GM10847 (cell line): Measurements from ENCODE around the gene PLCD1.

Experiments used
- POLR2A ChIP-seq: IDR thresholded peaks from 2 replicates; pipeline ENCODE4 v1.6.1; 2011; ENCODE audit not compliant: insufficient read length; ENCODE audit errors: extremely low read depth

The PLCD1 gene

DNA sequence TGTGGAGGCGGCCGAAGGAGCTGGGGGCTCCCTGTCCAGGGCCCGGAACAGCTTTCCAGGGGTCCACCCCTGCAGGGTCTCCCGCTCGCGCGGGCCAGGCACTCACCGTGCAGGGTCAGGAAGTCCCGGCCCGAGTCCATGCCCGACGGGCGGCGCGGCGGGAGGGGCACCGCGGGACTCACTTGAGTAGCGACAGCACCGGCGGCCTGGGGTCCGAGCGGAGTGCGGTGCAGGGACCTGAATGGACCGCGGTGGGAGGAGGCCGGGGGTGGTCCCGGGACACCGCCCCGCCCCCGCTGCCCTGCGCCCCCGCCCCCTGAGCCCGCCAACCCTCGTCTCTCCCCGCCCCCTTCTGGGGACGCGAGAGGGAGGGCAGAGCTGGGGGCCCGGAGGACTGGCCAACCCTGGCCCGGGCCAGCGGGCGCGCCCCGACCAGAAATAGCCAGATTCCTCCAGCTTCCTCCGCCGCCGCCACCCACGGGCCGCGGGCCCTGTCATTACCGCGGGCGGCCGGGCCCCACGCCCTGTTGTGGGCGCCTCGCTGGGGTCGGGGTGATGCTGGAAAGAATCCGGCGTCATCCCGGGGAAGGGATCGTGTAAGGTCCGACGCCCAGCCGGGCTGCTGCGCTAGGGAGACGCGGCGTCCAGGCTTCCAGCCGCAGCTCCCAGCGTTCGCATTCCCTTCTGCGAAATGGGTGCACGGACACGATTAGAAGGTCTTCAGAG lies at the start of gene PLCD1:
PLCD1 (minus strand) TSS at position 243 of the 726 bp plus-strand sequence; CDS start at position 140, 103 bp downstream.
- TF ChIP-seq POLR2A: no peak

DNA sequence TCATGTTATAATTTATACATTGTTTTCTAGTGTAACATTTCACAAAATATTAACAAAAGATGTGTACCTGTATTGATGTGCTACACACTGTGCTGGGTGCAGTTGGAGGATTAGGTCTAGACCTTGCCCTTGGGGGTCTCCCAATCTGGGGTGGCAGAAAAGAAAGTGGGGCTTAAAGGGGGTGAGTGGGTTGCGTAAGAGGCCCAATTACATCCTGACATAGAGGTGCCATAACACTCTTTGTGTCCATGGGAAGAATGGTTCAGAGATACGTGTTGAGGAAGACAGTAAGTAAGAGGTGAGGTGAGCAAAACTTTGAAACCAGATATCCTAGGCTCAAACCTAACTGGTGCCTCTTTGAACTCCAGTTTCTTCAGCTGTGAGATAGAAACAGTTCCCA lies 40.6 kb upstream of the PLCD1 start:
- no peak for TF ChIP-seq POLR2A

DNA sequence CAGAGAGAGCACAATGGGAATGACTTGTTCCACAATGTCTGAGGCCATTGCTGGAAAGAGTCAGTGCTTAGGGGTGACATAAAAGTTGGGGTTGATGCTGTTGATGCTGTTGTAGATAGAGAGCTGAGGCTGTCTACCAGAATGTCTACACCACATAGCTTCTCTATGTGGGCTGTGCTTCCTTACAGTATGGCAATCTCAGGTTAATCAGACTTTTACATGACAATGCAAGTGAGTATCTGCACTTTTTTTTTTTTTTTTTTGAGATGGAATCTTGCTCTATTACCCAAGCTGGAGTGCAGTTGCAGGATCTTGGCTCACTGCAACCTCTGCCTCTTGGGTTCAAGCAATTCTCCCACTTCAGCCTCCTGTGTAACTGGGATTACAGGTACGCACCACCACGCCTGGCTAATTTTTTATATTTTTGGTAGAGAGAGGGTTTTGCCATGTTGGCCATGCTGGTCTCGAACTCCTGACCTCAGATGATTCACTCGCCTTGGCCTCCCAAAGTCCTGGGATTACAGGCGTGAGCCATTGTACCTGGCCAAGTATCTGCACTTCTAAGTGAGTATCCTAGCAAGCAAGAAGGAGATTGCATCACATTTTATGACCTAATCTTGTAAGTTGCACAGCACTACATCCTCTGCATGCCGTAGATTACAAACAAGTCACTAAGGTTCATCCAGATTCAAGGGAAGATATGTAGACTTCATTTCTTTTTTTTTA lies 38.2 kb upstream of the PLCD1 start:
- no peak for TF ChIP-seq POLR2A

DNA sequence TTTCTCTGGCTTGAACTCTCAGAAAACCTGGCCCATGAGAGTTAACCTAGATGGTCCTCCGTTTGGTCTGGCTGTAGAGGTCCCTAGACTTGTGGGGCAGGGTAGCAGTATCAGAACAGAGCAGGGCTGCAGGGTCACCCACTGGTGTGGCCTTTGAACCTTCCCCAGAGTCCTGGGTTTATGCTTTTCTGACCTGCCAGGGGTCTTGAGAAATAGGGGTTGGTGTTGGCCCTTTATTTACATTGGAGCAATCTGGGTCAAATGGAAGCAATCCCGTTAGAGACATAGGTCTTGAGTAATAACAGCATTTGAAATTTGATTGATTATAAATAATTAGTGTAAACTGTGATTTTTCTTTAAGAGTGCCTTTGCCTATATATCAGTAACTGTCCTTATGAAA lies 33.4 kb upstream of the PLCD1 start:
- TF ChIP-seq POLR2A: no peak

DNA sequence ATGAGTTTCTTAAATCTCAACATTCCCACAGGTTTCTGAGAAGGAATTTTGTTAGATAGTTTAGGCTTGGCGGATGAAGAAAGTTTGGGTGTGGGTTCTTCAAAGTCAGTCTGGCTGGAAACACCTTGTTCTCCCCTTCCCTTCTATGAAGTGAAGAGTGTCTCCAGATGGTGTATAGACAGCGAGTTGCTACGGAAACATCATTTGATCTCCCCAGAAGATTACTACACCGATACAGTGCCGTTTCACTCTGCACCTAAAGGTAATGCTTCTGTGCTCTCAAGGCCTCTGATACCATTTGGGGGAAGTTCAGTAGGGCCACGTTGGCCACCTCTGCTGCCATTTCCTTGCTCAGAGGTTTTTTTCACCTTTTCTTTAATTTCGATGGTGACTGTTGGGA lies 30.1 kb upstream of the PLCD1 start:
- TF ChIP-seq POLR2A: no peak

DNA sequence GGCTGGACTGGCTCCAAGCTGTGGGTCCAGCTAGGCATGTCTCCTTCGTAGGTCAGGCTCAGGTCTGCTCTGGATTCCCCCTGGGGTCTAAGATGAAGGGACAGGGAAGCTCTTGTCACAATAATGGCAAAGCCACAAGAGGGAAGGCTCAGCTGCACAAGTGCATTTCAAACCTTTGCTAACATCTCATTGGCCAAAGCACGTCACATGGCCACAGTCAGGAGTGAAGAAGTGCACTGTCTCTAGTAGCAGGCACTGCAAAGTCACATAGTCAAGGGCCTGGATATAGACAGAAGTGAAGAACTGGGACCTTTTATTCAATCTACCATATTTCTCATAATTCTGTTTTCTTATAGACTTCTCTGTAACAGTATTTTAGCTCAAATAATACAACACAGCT lies 29.7 kb upstream of the PLCD1 start:
- no peak for TF ChIP-seq POLR2A

DNA sequence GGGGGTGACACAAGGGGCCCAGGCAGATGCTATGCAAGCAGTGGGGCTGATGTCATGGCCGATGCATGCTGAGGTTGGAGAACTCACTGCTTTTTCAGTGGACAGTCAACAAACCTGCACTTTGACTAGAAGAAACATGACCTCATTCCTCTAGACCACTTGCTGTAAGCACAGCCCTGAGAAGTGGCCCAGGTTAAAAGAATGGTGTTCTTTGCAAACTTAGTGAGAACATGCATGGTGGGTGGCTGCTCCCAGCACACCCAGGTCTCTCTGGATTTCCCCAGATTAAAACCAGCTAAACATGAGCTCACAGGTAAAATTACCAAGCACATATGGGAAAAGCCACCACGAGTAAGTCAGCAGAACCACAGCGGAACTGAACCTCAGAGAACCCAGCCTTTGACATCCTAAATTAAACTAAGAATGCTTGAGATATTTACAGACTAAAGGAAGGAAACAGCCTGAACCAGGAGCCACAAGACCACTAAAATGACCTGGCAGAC lies 25.1 kb upstream of the PLCD1 start:
- TF ChIP-seq POLR2A: no peak

DNA sequence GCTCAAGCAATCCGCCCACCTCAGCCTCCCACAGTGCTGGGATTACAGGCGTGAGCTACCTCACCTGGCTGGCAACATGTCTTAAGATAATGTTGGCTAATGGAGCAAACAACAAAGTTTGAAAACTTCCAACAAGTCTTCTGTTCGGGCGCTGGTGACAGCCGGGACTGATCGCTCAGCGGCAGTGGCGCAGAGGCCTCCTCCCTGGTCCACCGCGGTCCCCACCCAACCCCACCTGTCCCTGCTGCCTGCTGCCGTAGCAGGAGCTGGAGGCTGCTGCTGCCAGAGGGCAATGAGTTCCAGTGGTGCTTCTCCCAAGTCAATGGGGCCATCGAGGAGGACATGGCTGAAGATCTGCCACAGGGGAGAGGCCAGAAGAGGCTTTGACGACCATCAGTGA lies 21.7 kb upstream of the PLCD1 start:
- TF ChIP-seq POLR2A: no peak

DNA sequence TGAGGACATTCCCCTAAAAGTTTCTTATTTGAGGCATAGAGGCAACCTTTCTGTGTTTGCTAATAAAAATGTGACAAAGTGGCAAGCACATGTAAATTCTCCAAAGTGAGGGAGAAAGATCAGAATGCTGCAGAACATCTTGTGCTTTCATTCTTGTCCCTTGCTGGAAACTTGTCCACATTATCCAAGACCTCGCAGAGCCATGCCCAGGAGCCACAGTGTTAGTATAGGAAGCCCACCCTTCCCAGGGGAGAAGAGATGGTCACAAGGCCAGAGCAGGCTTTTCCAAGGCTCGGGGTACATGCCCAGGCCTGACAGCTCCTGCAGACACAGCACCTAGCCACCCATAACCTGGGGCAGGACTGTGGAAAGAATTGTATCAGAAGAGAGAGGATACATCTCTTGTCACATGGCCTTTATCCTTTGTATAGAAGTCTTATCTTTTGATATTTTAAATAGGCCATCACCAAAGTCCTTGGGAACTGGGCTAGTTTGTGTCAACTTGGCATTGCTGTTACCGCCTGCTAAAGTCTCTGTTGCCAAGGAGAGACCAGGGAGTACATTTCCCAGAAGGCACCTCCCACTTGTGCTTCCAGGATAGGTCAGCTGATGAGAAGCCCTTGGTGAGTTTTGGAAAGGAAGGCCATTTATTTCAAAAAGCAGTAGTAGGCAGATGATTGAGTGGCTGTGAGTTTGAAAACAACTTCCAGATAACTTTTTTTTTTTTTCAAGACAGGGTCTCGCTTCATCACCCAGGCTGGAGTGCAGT lies 20.1 kb upstream of the PLCD1 start:
- TF ChIP-seq POLR2A: no peak

DNA sequence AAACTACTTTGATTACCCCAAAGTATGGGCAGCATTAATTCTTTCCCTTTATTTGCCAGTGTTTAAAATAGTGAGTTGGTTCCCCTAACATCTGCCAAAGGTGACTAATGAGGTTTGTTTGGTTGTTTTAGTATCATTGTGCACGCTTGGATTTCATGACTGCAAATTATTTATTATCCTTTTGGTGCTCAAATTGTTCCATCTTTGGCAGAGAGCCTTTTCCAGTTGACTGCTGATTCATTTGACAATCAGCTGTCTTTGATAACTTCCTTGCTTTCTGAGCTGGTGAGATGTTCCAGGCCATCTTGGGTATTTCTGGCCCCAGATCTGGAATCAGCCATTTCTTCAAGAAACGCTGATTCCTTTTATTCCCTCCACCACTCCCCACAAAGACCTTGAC lies 18.5 kb upstream of the PLCD1 start:
- TF ChIP-seq POLR2A: no peak

DNA sequence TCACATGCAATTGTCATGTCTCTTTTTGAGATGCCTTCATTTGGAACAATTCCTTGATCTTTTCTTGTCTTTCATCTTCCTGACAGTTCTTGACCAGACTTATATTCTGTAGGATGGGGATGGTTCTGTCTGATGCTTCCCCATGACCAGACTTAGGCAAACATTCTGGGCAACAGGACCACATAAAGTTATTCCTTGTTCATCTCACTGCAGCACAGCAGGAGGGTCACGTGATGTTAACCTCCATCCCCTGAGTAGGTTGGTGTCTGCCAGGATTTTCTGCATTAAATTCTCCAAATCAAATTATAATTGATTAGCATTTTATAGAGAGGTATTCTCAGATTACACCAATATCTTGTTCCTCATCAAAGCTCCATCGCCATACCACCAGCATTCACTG lies 17.4 kb upstream of the PLCD1 start:
- no peak for TF ChIP-seq POLR2A

DNA sequence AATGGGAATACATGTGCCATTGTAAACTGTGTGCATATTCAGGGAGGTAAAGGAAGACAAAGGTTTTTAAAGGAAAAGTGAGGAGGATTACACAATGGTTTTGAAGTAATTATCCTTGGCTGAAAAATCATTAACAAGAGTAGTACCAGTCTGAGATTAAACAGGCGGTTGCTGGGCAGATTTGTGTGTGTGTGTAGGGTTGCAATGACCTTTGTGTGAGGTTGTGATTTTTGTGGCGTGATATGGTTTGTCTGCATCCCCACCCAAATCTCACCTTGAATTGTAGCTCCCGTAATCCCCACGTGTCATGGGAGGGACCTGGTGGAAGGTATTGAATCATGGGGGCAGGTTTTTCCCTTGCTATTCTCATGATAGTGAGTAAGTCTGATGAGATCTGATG lies 16.6 kb upstream of the PLCD1 start:
- no peak for TF ChIP-seq POLR2A

DNA sequence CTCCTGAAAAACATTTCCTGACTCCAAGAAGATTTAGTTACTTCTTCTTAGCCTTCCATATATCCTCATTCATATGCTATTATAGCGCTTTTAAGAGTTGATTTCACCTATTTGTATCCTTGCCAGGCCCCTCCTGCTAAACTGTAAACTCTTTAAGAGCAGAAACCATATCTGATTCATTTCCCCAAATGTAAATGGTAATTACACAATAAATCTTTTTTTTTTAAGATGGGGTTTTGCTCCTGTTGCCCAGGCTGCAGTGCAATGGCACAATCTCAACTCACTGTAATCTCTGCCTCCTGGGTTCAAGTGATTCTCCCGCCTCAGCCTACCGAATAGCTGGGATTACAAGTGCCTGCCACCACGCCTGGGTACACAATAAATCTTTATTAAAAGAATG lies 14.0 kb upstream of the PLCD1 start:
- no peak for TF ChIP-seq POLR2A

DNA sequence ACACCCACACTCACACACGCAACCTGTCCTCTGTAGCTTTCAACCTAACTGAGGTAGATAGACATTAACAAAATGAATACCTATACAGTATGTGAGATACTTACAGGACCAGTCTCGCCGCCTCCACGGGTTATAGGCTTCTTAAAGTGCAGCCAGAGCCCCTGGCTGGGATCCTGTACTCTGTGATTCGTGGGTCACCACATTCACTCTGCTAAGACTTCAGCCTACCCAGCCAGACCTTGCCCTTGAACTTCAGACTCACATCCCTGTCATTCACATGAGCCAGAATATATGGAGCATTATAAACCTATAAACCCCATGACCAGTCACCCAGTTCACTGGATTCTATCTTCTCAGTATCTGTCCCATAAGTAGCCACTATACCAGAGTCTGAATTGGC lies 11.0 kb upstream of the PLCD1 start:
- TF ChIP-seq POLR2A: no peak

DNA sequence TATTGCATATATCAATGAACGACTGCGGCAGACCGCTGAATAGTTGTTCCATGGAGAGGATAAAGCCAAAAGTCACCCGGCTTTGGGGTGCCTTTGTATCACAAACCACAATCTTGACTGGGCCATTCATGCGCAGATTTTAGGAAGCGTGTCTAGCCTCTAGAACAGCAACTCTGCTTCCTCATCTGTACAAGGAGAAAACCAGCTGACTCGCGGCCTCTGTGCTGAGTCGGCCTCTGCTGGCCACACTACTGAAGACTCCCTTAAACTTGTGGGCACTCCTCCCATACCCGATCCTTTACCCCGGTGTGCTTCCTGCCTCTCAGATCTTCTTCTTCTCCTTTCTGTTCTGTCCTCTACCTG lies 10.4 kb upstream of the PLCD1 start:
- TF ChIP-seq POLR2A: no peak
